ENCODE measurements around the gene PPP2R2D. TPM values are rescaled to one million over a fixed set of nuclear protein-coding genes. Genes with fewer than 3 reads are reported as not detected.

The PPP2R2D gene
- total RNA-seq, 1 donor from 2014 or later, result 35.2 TPM

DNA sequence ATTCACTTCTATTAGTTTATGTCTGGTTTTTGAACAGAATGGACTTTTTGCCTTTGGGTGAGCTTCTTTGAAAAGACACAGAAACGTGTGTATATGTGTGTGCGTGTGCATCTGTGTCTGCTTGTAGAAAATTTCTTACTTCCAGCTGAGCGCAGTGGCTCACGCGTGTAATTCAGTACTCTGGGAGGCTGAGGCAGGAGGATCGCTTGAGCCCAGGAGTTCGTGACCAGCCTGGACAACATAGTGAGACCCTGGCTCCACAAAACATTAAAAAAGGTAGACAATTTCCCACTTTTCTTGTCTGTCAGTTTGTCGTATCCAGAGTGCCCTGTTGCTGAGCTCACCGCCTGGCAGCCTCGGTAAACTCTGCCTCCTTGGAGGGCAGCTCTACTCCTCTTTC, 25.4 kb downstream of the PPP2R2D start:
- intact Hi-C loops (cut with micrococcal nuclease), result no loop called here

DNA sequence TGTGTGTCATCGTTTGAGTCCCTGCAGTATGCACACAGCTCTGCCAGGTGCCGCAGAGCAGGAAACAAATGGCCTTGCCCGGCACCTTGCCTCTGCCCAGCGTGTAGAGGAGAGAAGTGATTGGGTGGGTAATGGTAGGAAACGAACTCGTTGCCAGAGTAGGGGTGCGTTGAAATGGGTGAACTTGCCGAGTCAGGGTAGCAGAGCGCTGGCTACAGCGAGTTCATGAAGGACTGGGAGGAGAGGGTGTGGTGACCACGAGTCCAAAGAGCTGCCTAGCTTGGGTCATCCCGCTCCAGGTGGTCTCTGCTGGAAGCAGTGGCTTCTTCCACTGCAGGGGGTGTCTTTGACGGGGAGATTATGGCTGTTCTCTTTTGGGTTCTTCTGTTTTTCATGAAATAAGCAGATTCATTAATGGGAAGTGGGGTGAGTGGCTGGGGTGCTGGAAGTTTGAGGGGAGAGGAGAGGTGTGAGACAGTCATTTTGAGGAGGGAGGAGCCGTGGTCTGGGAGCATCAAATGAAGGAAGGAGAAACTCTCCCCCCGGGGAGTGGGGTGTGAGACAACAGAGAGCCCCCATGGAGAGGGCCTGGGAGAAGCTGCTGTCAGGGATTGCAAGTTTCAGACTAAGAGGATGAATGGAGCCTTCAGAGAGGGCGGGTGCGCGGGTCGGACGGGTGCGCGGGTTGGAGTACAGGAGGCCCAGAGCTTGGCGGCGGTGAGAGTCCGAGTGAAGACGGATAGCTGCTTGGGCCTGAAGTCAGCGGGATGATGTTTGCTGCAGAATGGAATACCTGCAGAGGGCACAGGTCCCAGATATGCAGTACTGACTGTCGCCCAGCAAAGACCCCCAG, 26.2 kb downstream of the PPP2R2D start:
- intact Hi-C loops (cut with micrococcal nuclease), result no loop called here

DNA sequence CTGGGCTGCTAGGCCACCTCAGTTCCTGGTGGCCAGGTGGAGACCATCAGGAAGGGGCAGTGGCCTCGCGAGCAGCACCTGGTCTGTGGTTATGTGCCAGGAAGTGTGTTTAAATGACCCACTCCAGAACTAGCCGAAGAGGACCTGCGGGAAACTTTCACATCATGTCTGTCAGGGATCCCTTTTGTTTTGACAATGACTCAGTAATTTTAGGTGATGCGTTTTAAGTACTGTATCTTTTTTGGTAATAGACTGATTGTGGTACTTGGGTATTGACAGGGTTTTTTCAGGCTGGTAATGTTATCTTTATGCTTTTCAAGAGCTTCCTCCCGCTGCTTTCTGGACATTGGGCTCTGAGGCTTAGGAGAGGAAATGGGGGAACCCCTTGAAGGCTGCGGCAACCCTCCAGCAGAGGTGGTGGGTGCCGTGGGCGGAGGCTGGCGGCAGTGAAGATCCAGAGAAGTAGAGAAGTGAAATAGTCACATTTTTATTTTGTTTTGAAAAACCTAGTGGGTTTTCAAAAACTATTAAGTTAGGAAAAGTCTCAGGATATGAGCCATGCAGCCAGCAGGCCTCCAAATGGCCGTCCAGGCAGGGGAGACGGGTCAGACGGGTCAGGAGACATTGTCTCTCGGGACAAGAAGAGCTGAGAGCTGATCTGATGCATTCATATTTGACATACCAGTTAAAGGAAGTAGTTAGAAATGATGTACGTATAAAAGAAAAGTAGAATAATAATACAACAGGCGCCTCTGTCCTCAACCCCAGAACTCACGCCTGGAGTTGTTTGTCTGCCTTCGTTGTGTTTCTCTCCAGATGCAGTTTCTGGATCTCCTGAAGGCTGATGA, 27.7 kb downstream of the PPP2R2D start:
- intact Hi-C loops (cut with micrococcal nuclease), result no loop called here

DNA sequence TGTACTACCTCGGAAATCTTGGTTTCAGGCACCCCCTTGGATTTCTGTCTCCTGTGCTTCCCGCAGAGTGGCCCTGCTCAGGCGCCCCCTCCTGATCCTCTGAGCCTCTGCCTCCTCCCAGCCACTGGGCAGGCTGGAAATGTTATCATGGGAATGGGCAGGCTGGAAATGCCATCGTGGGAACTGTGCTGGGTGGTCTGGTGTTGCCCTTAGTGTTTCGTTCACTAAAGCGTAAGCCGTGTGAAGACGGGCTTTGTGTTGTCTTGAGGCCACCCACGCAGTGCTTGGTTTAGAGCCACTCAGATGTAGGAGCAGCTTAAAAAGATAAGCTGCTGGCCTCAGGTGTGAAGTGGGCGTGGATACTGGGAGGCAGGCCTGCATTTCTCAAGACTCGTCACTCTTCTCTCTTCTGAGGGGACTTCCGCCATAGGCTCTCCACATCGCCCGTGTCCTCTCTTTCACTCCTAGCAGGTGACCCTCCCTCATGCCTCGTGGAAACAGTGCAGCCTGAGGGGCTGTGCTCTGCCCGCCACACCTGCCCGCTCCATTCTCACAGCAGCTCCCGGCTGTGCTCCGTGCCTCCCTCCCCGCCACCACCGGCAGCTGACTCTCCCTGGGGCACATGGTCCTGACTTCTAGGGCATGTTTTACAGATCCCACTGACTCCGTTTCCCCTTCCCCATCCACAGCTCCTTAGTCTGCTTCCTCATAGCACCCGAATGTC, 28.5 kb downstream of the PPP2R2D start:
- intact Hi-C loops (cut with micrococcal nuclease), result no loop called here

DNA sequence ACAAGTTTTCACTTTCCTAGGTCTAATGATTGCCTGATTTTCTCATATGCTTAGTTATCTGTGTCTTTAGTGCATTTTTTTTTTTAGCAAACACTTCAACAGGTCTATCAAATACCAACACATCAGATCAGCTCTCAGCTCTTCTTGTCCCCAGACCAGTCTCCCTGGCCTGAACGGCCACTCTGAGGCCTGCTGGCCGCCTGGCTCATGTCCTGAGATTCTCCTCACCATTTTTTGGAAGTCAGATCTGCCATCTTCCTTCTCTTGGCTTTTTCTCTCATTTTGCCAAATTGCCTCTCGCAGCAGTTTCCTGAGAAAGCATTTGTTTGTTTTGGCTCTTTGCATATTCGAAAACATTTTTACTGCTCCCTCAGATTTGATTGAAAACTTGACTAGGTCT, 29.3 kb downstream of the PPP2R2D start:
- intact Hi-C loops (cut with micrococcal nuclease), result no loop called here

DNA sequence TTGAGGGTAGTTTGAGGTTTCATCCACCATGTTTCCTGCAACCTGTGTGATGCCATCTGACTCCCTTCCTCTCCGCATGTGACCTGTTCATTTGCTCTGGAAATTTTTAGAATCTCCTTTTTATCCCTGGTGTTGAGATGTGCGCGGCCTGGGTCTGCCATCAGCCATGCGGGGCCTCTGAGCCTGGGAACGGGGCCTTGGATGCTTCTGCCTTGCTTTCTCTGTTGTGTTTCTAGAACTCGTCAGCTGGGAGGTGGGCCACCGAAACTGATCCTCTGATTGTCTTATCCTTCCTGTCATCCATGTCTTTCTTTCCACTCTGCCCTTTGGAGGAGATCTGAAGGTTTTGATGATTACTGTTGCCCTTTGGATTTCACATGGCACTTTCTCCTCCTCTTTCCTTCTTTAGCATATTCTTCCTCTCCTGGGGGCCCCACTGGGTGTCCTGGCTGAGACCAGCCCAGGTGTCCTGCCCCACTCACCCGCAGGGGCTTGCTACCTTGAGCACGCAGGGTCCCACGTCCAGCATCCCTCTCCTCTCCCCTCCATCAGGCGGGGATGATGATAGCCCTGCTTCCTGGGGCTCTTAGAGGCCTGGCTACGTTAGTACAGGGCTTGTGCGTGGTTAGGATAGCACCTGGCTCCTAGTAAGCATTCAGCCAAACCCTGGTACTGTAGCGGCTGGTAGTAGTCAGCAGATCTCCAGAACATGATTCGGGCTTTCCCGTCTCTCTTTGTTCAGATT, 29.9 kb downstream of the PPP2R2D start:
- intact Hi-C loops (cut with micrococcal nuclease), result no loop called here

DNA sequence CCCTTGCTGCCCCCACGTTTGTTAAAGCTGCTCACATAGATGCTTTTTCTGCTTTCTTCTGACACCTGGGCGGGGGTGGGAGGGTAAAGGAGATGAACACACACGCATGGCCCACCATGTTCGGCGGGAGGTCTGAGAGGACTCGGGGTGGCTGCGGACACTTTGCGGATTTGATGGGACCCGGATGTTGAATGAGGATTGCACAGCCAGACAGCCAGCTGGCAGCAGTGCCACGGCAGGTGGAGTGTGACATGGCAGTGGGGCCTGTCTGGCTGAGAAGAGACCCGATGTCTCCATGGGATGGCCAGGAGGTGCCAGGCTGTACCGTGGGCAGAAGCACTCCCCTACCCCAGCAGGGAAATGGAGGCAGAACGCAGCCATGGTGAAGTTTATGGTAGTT, 31.2 kb downstream of the PPP2R2D start:
- intact Hi-C loops (cut with micrococcal nuclease), result no loop called here

DNA sequence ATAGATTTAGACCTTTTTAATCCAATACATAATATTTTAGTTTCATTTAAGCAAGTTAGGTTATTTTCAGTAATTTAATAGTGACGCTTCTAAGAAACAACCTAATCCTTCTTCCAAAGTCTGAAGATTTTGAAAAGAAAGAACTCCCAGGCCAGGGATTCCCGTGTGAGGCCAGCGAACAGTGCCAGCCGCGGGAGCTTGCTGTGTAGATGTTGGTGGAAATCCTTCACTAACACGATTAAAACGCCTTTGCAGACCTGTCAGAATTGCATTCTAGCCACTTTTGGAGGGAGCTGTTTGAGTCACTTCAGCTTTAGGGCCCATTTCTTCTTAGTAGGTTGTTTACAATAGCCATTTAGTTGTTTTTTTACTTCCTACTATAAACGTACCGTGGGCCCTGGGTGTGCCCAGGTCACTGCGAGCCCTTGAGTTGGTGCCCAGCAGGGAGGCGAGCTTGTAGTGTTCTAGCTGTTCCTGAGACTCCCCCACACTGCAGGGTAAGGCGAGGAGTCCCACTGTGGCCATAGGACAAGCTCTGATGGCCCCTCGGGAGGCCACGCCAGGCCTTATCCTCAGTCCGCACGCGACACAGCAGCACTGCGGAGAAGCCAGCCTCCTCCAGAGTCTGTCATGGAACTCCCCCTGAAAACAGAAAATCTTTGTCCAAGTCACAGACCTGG, 32.3 kb downstream of the PPP2R2D start:
- intact Hi-C loops (cut with micrococcal nuclease), result no loop called here

DNA sequence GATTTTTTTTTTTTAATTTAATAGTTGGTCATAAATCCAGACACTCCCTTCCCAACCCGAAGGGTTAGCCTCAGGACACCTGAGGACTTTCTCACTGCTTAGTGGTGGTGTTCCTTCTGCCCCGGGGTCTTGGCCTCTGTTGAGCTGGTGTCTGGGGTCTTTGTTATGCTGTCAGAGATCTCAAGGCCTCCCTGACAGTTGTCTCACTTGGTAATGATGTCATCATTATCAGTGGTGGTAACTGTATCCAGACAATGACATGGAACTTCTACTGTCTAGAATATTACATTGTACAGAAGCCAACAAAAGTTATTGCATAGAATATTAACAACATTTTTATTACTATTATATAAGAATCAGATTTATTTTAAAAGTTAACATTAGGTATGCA, 32.9 kb downstream of the PPP2R2D start:
- intact Hi-C loops (cut with micrococcal nuclease), result no loop called here

DNA sequence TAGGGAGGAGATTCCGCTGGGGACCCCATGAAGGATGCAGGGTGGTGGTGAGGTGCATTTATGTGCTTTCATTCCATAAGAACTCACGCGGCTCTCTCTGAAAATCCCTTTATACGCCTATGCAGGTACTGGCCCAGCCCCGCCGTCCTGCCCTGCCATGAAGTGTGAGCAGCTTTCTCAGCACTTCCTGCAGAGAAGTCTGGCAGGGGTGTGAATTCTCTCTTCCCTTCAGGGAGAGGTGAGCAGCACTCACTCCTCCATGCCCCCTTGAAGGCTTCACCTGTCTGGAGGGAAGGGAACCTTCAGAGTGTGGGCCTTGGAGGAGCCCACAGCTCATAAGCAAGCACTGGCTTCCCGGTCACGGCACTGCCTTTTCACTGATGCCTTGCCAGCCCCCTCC, 34.0 kb downstream of the PPP2R2D start:
- intact Hi-C loops (cut with micrococcal nuclease), result no loop called here

DNA sequence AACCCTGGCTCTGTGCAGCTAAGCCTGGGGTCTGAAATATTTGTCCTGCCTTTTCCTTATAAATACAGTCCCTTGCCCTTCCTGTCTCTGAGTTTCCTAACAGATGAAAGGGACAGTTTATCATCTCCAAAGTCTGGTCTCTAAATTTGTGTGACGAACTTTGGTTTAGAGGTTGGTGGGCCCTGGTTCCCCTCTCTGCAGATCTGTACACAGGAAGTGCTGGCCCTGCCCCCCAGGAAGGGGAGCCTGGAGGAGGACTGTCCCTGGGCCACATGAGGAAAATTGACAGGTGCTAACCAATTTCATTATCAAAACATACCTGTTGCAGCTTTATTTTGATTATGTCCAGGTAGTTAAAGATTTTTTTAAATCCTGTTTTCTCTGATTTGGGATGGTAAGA, 34.5 kb downstream of the PPP2R2D start:
- intact Hi-C loops (cut with micrococcal nuclease), result no loop called here

DNA sequence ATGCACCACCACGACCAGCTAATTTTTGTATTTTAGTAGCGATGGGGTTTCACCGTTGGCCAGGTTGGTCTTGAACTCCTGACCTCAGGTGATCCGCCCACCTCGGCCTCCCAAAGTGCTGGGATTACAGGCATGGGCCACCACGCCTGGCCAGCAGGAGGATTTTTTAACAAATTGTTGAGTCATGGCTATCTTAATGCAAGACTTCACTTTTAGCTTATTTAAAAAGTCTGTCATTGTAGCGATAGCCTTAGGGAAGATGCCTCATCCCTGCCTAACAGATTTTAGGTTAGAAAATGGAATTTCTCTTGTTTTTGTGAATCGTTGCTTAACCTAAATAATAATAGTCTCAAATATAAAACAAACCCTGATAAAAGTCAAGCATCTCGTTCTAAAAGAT, 35.5 kb downstream of the PPP2R2D start:
- intact Hi-C loops (cut with micrococcal nuclease), result no loop called here

DNA sequence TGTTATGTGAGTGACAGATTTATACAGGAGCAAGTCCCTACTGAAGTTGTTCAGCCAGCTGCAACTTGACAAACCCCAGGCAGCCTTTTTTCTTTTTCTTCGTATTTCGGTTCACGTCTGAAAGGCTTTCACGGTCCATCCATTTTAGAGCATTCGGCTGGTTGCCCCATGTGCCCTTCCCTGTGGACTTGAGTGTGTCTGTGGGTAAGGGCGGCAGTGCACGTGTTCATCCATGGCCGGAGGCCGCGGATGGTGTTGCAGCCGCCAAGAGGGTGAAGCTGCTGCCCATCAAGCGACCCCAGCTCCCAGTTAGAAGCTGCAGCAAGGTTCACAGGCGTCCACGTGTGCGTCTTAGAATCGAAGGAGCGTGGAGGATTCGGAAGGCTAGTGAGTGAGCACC, 35.9 kb downstream of the PPP2R2D start:
- intact Hi-C loops (cut with micrococcal nuclease), result no loop called here

DNA sequence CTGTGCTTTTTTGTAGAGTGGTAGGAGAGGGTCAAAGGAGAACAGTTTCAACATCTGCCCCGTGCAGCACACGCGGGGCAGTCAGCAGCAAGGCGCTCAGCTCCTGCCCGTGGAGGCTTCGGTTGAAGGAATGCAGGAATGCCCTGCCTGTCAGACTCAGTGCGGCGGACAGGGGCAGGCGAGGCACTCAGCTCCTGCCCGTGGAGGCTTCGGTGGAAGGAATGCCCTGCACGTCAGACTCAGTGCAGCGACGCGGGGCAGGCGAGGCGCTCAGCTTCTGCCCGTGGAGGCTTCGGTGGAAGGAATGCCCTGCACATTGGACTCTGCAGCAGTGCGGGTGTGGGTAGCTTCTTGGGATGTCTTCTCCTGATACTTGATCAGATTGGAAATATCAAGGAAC, 37.0 kb downstream of the PPP2R2D start:
- intact Hi-C loops (cut with micrococcal nuclease), result no loop called here

DNA sequence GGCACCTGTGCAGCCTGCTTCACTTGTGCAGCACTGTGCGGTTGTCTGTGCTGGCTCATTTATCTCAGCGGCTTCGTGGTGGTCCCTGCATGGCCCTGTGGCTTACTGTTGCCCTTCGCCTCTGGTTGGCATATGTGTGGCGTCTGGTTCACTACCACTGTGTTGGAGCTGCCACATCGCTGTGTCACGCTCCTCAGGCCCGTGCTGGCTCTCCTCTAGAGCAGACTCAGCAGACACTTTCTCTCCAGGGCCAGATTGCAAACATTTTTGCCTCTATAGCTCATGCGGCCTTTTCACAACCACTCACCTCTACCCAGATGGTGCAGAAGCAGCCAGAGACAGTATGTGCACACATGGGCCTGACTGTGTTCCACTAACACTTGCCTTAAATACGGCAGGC, 37.9 kb downstream of the PPP2R2D start:
- intact Hi-C loops (cut with micrococcal nuclease), result no loop called here

DNA sequence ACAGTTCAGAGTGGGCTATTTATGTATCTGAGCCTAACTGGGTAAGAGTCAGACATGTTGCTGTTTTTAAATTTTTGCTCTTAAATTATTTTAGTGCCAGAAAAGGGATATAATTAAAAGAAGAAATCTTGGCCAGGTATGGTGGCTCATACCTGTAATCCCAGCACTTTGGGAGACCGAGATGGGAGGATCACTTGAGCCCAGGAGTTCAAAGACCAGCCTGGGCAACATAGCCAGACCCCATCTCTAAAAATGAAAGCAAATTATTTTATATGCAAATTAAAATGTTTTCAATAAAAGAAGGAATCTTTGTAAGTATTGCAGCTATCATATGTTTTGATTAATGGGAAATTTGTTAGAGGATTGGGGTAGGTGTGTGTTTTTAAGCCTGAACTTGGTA, 41.6 kb downstream of the PPP2R2D start:
- intact Hi-C loops (cut with micrococcal nuclease), result no loop called here

DNA sequence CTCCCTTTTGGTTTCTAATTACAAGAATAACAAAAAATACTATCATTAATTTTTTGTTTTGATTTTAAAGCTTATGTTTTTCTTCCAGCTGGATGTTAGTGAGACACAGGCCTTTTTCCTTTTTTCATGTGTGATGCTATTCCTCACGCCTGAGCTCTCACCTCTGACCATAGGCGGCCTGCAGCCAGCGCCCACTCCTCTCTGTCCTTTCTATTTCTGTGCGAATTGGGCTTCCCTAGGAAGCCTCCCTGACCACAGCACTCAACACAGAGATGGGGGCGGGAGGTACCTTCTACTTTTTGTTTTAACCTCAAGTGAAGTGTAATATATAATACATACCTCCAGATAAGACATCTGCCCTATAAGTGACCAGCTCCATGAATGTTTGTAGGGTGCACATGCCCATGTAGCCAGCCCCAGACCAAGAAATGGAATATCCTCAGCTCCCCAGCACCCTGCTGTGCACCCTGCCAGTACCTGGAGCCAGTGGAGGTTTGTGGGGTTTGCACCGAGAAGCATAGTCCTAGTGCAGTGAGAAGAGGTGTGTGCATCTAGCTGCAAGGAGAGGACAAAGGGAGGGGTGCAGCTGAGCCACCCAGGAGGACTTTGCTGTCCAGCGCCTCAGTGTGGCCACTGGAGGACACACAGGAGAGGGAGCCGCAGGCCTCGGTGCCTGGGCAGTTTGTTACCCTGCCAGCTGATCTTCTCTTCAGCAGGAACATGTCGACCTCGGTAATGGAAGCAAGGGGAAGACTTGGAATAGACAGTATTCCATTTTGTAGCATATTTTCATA, 42.4 kb downstream of the PPP2R2D start:
- intact Hi-C loops (cut with micrococcal nuclease), result loop anchor here (1.0 kb wide), 1 partner anchor 58 kb away; no protein-coding TSS in a partner anchor

DNA sequence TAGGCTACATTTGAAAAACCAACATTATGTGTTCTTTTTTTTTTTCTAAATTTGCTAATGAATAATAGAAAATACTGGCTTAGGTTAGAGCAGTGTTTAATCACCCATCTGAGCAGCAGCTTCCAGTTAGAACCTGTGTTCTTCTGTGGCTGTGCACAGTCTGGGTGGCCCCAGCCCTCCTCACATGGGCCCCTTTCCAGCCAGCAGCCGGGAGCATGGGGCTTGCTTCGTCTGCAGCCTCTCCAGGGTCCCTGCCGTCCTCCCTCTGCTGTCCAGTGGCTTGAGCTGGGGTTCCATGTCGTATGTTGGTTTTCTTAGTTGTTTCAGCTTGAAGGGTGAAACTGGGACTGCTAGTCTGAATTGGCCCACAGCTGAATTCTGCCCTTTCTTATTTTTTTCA, 43.6 kb downstream of the PPP2R2D start:
- intact Hi-C loops (cut with micrococcal nuclease), result no loop called here

DNA sequence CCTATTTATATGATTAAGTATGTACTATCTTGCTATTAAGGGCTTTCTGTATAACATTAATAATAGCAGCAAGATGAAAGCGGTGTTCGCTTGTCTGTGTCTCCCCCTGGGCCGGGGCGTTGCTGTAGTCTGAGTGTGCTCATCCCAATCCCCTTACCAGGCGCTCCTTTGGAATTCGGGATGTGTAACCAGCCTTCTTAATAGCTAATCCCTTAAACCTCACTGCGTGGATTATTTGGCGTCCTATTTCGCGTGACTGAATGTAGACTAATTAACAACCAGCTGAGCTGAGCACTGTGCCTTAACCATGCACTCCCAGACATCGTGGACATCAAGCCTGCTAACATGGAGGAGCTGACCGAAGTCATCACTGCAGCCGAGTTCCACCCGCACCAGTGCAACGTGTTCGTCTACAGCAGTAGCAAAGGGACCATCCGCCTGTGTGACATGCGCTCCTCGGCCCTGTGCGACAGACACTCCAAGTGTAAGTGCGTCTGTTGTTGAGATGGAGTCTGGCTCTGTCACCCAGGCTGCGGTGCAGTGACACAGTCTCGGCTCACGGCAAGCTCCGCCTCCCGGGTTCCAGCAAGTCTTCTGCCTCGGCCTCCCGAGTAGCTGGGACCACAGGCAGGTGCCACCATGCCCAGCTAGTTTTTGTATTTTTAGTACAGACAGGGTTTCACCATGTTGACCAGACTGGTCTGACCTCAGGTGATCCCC, 44.3 kb downstream of the PPP2R2D start:
- intact Hi-C loops (cut with micrococcal nuclease), result no loop called here
